COLO668 (cell line): ENCODE results near the gene CFAP221.

ENCODE experiments used
- DNase-seq: peaks from one replicate; lab custom pipeline; 2025; ENCODE audit not compliant: unreplicated experiment; lab: John Stamatoyannopoulos, UW

Gene CFAP221

GRCh38 chr2:119544075-119544938 lies at the start of gene CFAP221:
TSS of gene CFAP221 (plus strand) at chr2:119544449. CDS start at chr2:119546132, 1,683 bp downstream.
- DNase-seq, result peak; percentile 89

GRCh38 chr2:119495948-119496347 lies 48.3 kb upstream of the CFAP221 start:
- no peak for DNase-seq

- no peak for DNase-seq
Observed at GRCh38 chr2:119496682-119497081, 47.6 kb upstream of the CFAP221 start.

- no peak for DNase-seq
Observed at GRCh38 chr2:119508756-119509155, 35.5 kb upstream of the CFAP221 start.

GRCh38 chr2:119511989-119512388 lies 32.3 kb upstream of the CFAP221 start:
- DNase-seq, result no peak

GRCh38 chr2:119512946-119513345 lies 31.3 kb upstream of the CFAP221 start:
- DNase-seq, result no peak

GRCh38 chr2:119513832-119514231 lies 30.4 kb upstream of the CFAP221 start:
- no peak for DNase-seq

GRCh38 chr2:119516121-119516520 lies 28.1 kb upstream of the CFAP221 start:
- DNase-seq, result no peak

- DNase-seq, result peak; percentile 68
Observed at GRCh38 chr2:119517433-119517832, 26.8 kb upstream of the CFAP221 start.

GRCh38 chr2:119518401-119519056 lies 25.7 kb upstream of the CFAP221 start:
- no peak for DNase-seq

GRCh38 chr2:119519057-119519408 lies 25.2 kb upstream of the CFAP221 start:
- DNase-seq, result no peak

- no peak for DNase-seq
Observed at GRCh38 chr2:119520696-119521432, 23.4 kb upstream of the CFAP221 start.

GRCh38 chr2:119521433-119522050 lies 22.7 kb upstream of the CFAP221 start:
- DNase-seq, result no peak

GRCh38 chr2:119522671-119523070 lies 21.6 kb upstream of the CFAP221 start:
- no peak for DNase-seq

GRCh38 chr2:119523383-119523951 lies 20.8 kb upstream of the CFAP221 start:
- no peak for DNase-seq

- DNase-seq, result peak; percentile 73
Observed at GRCh38 chr2:119523952-119524694, 20.1 kb upstream of the CFAP221 start, which contains the start of gene SCTR. TSS of gene SCTR (minus strand) at chr2:119524483. CDS start at chr2:119524226, 257 bp downstream.

GRCh38 chr2:119525614-119526013 lies 18.6 kb upstream of the CFAP221 start:
- no peak for DNase-seq

GRCh38 chr2:119527999-119528398 lies 16.2 kb upstream of the CFAP221 start:
- DNase-seq, result no peak

- no peak for DNase-seq
Observed at GRCh38 chr2:119531292-119531691, 13.0 kb upstream of the CFAP221 start.

- DNase-seq, result no peak
Observed at GRCh38 chr2:119533560-119533959, 10.7 kb upstream of the CFAP221 start.
